Liver (tissue), 9 donors: ENCODE data around the gene DHX40. TPM values are rescaled to one million over a fixed set of nuclear protein-coding genes. Genes with fewer than 3 reads are reported as not detected.

ENCODE experiments used
- DNase-seq: peaks from one replicate; pipeline ENCODE4 v3.0.0-alpha.2; 2017; ENCODE audit warnings: low spot score
- H3K27ac ChIP-seq, 2 donors: one replicate each; pipeline ENCODE4 v1.7.0; 2013; ENCODE audit warnings: inconsistent platforms in 2 of 2, low read length in 2 of 2, control low read depth in 1 of 2, low read depth in 1 of 2, mild to moderate bottlenecking in 1 of 2
- H3K27me3 ChIP-seq, 4 donors: one replicate each; pipeline versions ENCODE4 v1.6.1 to v1.7.0; 2013; ENCODE audit warnings: low read length in 3 of 4, inconsistent platforms in 1 of 4, mild to moderate bottlenecking in 1 of 4, moderate library complexity in 1 of 4; ENCODE audit not compliant: control insufficient read depth in 4 of 4, insufficient read depth in 4 of 4
- H3K36me3 ChIP-seq, 4 donors: one replicate each; pipeline versions ENCODE4 v1.6.1 to v1.7.0; 2013; ENCODE audit warnings: low read length in 3 of 4, mild to moderate bottlenecking in 3 of 4, low read depth in 1 of 4, moderate library complexity in 1 of 4; ENCODE audit not compliant: control insufficient read depth in 4 of 4, insufficient read depth in 3 of 4
- H3K4me1 ChIP-seq, 4 donors: one replicate each; pipeline versions ENCODE4 v1.6.1 to v1.7.0; 2013; ENCODE audit warnings: low read length in 3 of 4, mild to moderate bottlenecking in 3 of 4, moderate library complexity in 1 of 4; ENCODE audit not compliant: control insufficient read depth in 4 of 4, insufficient read depth in 4 of 4
- H3K4me3 ChIP-seq, 3 donors: one replicate each; pipeline versions ENCODE4 v1.6.1 to v1.7.0; 2013; ENCODE audit warnings: low read length in 3 of 3, control low read depth in 1 of 3, low read depth in 1 of 3, mild to moderate bottlenecking in 1 of 3
- H3K9ac ChIP-seq, 2 donors: one replicate each; pipeline ENCODE4 v1.7.0; 2013; ENCODE audit warnings: low read length in 2 of 2, mild to moderate bottlenecking in 2 of 2, moderate library complexity in 2 of 2, control low read depth in 1 of 2, low read depth in 1 of 2
- H3K9me3 ChIP-seq, 4 donors: one replicate each; pipeline versions ENCODE4 v1.6.1 to v1.7.0; 2013; ENCODE audit warnings: low read length in 3 of 4; ENCODE audit not compliant: control insufficient read depth in 4 of 4
- CTCF ChIP-seq: fragments of 150-350 bp; IDR thresholded peaks from 2 replicates; pipeline ENCODE4 v1.5.1; 2017; ENCODE audit warnings: improper control_type of control experiment, low read depth, low read length; ENCODE audit not compliant: missing input control
- FOXA1 ChIP-seq: IDR thresholded peaks from 2 replicates; pipeline ENCODE4 v1.6.1; 2016; ENCODE audit warnings: antibody characterized with exemption
- FOXA2 ChIP-seq: IDR thresholded peaks from 2 replicates; pipeline ENCODE4 v1.6.1; 2016; ENCODE audit warnings: antibody characterized with exemption
- GABPA ChIP-seq, 2 donors: IDR thresholded peaks in 1 of 2; conservative IDR thresholded peaks in 1 of 2; 2 replicates each; pipeline ENCODE4 v1.6.1; 2016; ENCODE audit warnings: antibody characterized with exemption in 2 of 2, mild to moderate bottlenecking in 1 of 2, moderate library complexity in 1 of 2
- HNF4A ChIP-seq, 2 donors: conservative IDR thresholded peaks; 2 replicates each; pipeline ENCODE4 v1.6.1; 2016; ENCODE audit warnings: antibody characterized with exemption in 2 of 2, mild to moderate bottlenecking in 2 of 2
- MAX ChIP-seq: IDR thresholded peaks from 2 replicates; pipeline ENCODE4 v1.6.1; 2016; ENCODE audit warnings: antibody characterized with exemption
- NR2F2 ChIP-seq: IDR thresholded peaks from 2 replicates; pipeline ENCODE4 v1.6.1; 2016; ENCODE audit warnings: antibody characterized with exemption
- RAD21 ChIP-seq, 2 donors: IDR thresholded peaks; 2 replicates each; pipeline ENCODE4 v1.6.1; 2016; ENCODE audit warnings: antibody characterized with exemption in 2 of 2, mild to moderate bottlenecking in 2 of 2
- REST ChIP-seq: IDR thresholded peaks from 2 replicates; pipeline ENCODE4 v1.6.1; 2016; ENCODE audit warnings: antibody characterized with exemption, mild to moderate bottlenecking
- RXRA ChIP-seq, 2 donors: IDR thresholded peaks; 2 replicates each; pipeline ENCODE4 v1.6.1; 2017 to 2018; ENCODE audit warnings: antibody characterized with exemption in 2 of 2, mild to moderate bottlenecking in 1 of 2
- SP1 ChIP-seq: IDR thresholded peaks from 2 replicates; pipeline ENCODE4 v1.6.1; 2018; ENCODE audit warnings: antibody characterized with exemption, mild to moderate bottlenecking
- TAF1 ChIP-seq: conservative IDR thresholded peaks from 2 replicates; pipeline ENCODE4 v1.6.1; 2016; ENCODE audit warnings: antibody characterized with exemption, mild to moderate bottlenecking
- WGBS: extraction: QIAGEN DNeasy Blood & Tissue Kit; methylation state at CpG from one replicate; pipeline ENCODE4 v1.1.7; 2013; 5-methylcytosine and 5-hydroxymethylcytosine counted together
- polyA plus RNA-seq, 2 donors: library from polyadenylated mRNA; stranded (reverse) in 1 of 2; unstranded in 1 of 2; fragments of 200-250 nt in 1 of 2; fragments of >200 nt in 1 of 2; fragmentation: Nextera tagmentation in 1 of 2; extraction: Ambion mirVana in 1 of 2; gene quantifications; one replicate each; pipeline versions ENCODE4 v1.2.1 to v1.2.3, GENCODE V29; 2013 to 2015
- total RNA-seq, 2 donors: library from RNA; depleted of rRNA; stranded (reverse); fragments of >200 nt; gene quantifications; one replicate each; pipeline ENCODE4 v1.2.3, GENCODE V29; 2014
- donor health status: healthy.
- donor health status: healthy.
- donor health status: healthy.
- donor health status: healthy.
- donor health status: healthy.

DHX40 gene
- total RNA-seq: 10 to 100 TPM; 15.9 to 20.7 TPM
- 1 to 10 TPM; 3.8 to 6.5 TPM for polyA plus RNA-seq

- DNase-seq: peak; percentile 91
- H3K9me3 ChIP-seq: no peaks in the 10 kb centered on the region
- peak within 1 kb of the TSS; percentile 60 to 85 for H3K9ac ChIP-seq
- peak within 1 kb of the TSS; percentile 69 to 79 for H3K27ac ChIP-seq
- TF ChIP-seq RXRA (IDR thresholded peaks at IDR 0.05): peak in 1 of 2 donors; percentile 27
- TF ChIP-seq SP1: peak; percentile 62
- peak; percentile 42 for TF ChIP-seq FOXA1
- TF ChIP-seq NR2F2: no peak
- TF ChIP-seq TAF1: no peak
- TF ChIP-seq MAX: peak; percentile 100
- TF ChIP-seq HNF4A (conservative IDR thresholded peaks at IDR 0.05): peak in 1 of 2 donors; percentile 27
- peak in 1 of 2 donors; percentile 12 for TF ChIP-seq RAD21 (IDR thresholded peaks at IDR 0.05)
- TF ChIP-seq CTCF: no peak
- TF ChIP-seq GABPA (IDR thresholded peaks at IDR 0.05 in 1 of 2, conservative IDR thresholded peaks at IDR 0.05 in 1 of 2): peak in 1 of 2 donors; percentile 63
- peak; percentile 19 for TF ChIP-seq REST
- peak; percentile 73 for TF ChIP-seq FOXA2
- H3K27me3 ChIP-seq: no peaks in the 10 kb centered on the region
- peaks cover 0 to 7% (median 6%) of the 10 kb centered on the region in 4 donors for H3K4me1 ChIP-seq
- WGBS: 11% methylated on average over 62 of the region's 62 CpGs
- H3K36me3 ChIP-seq: peaks cover 0 to 3% (median under 1%) of the 10 kb centered on the region in 4 donors
- peak within 1 kb of the TSS; percentile 66 to 93 (median 92) for H3K4me3 ChIP-seq
Measured at GRCh38 chr17:59565171-59565958, at the start of gene DHX40. TSS of gene DHX40 (plus strand) at chr17:59565610. CDS start at chr17:59565672, 62 bp downstream.

- Histone ChIP-seq H3K9me3 (no peaks in the 10 kb centered on the region), H3K4me3 (no peak overlapping the region), H3K9ac (no peak overlapping the region), H3K4me1 (peaks cover 6 to 17% (median 14%) of the 10 kb centered on the region in 4 donors), H3K36me3 (no peaks in the 10 kb centered on the region), H3K27ac (no peak overlapping the region), H3K27me3 (no peaks in the 10 kb centered on the region)
- no peak for DNase-seq
- 89% methylated on average over 2 of the region's 2 CpGs for WGBS
- TF ChIP-seq NR2F2: no peak
Measured at GRCh38 chr17:59516451-59516850, 49.0 kb upstream of the DHX40 start.
